Measurements from ENCODE around the gene PPP1R27.

Gene PPP1R27

GRCh38 chr17:81811705-81812570 lies 22.9 kb downstream of the PPP1R27 start:
- Histone ChIP-seq H3K79me2 (ENCODE audit: low read length) (no peaks in the 10 kb centered on the region), H3F3A (ENCODE audit: insufficient read depth, low read length) (peaks cover 3% of the 10 kb centered on the region; the same call in 1 of the 2 replicates), H3K9me2 (replicated peaks; ENCODE audit: insufficient read depth, low read length) (no peaks in the 10 kb centered on the region), H3K4me3 (ENCODE audit: low read length) (no peak overlapping the region), H3K27ac (ENCODE audit: low read length) (no peak overlapping the region), H3K9me3 (replicated peaks; ENCODE audit: insufficient read depth, low read length) (no peaks in the 10 kb centered on the region), H3K27me3 (replicated peaks; ENCODE audit: insufficient read depth, low read length) (peaks cover 76% of the 10 kb centered on the region), H4K20me1 (ENCODE audit: insufficient read depth, low read length) (no peaks in the 10 kb centered on the region), H3K4me1 (ENCODE audit: low read length) (peaks cover 8% of the 10 kb centered on the region), H3K36me3 (replicated peaks; ENCODE audit: insufficient read depth, low read length) (no peaks in the 10 kb centered on the region), H3K4me2 (ENCODE audit: low read depth, low read length) (no peak overlapping the region), H3K9ac (ENCODE audit: low read length) (no peak overlapping the region), H2AFZ (ENCODE audit: low read length) (no peak overlapping the region)
- no peak for DNase-seq
- TF ChIP-seq CTCF (IDR thresholded peaks at IDR 0.05; ENCODE audit: low read length) (no peak), EZH2 (optimal IDR thresholded peaks at IDR 0.05; ENCODE audit: low read depth, low read length) (no peak), EZH2phosphoT487 (IDR thresholded peaks at IDR 0.05; ENCODE audit: low read length) (no peak)

- Histone ChIP-seq H3K9ac (ENCODE audit: low read length) (no peak overlapping the region), H3K79me2 (ENCODE audit: low read length) (no peaks in the 10 kb centered on the region), H4K20me1 (ENCODE audit: insufficient read depth, low read length) (no peaks in the 10 kb centered on the region), H3K4me3 (ENCODE audit: low read length) (no peak overlapping the region), H3K9me2 (replicated peaks; ENCODE audit: insufficient read depth, low read length) (no peaks in the 10 kb centered on the region), H3K27me3 (replicated peaks; ENCODE audit: insufficient read depth, low read length) (peaks cover 81% of the 10 kb centered on the region), H3K4me1 (ENCODE audit: low read length) (peaks cover 6% of the 10 kb centered on the region), H3K27ac (ENCODE audit: low read length) (no peak overlapping the region), H3K36me3 (replicated peaks; ENCODE audit: insufficient read depth, low read length) (no peaks in the 10 kb centered on the region), H3K4me2 (ENCODE audit: low read depth, low read length) (no peak overlapping the region), H3K9me3 (replicated peaks; ENCODE audit: insufficient read depth, low read length) (no peaks in the 10 kb centered on the region), H2AFZ (ENCODE audit: low read length) (no peak overlapping the region), H3F3A (ENCODE audit: insufficient read depth, low read length) (peaks cover 3% of the 10 kb centered on the region; the same call in 1 of the 2 replicates)
- no peak for DNase-seq
- TF ChIP-seq EZH2 (optimal IDR thresholded peaks at IDR 0.05; ENCODE audit: low read depth, low read length) (no peak), CTCF (IDR thresholded peaks at IDR 0.05; ENCODE audit: low read length) (no peak), EZH2phosphoT487 (IDR thresholded peaks at IDR 0.05; ENCODE audit: low read length) (no peak)
These were observed 23.8 kb downstream of the PPP1R27 start for GRCh38 chr17:81810892-81811704.

- DNase-seq = no peak
- Histone ChIP-seq H3K9me2 (replicated peaks; ENCODE audit: insufficient read depth, low read length) (no peaks in the 10 kb centered on the region), H3K4me3 (ENCODE audit: low read length) (no peak overlapping the region), H3K27me3 (replicated peaks; ENCODE audit: insufficient read depth, low read length) (peaks cover 87% of the 10 kb centered on the region), H3K9me3 (replicated peaks; ENCODE audit: insufficient read depth, low read length) (no peaks in the 10 kb centered on the region), H3K27ac (ENCODE audit: low read length) (no peak overlapping the region), H3K4me1 (ENCODE audit: low read length) (peaks cover 2% of the 10 kb centered on the region), H2AFZ (ENCODE audit: low read length) (no peak overlapping the region), H3K36me3 (replicated peaks; ENCODE audit: insufficient read depth, low read length) (no peaks in the 10 kb centered on the region), H3K79me2 (ENCODE audit: low read length) (no peaks in the 10 kb centered on the region), H3K4me2 (ENCODE audit: low read depth, low read length) (no peak overlapping the region), H4K20me1 (ENCODE audit: insufficient read depth, low read length) (no peaks in the 10 kb centered on the region), H3F3A (ENCODE audit: insufficient read depth, low read length) (0 out of 2 replicates have a peak, but pooled peaks cover under 1% of the 10 kb centered on the region), H3K9ac (ENCODE audit: low read length) (no peak overlapping the region)
- TF ChIP-seq EZH2 (optimal IDR thresholded peaks at IDR 0.05; ENCODE audit: low read depth, low read length) = no peak
- TF ChIP-seq EZH2phosphoT487 (IDR thresholded peaks at IDR 0.05; ENCODE audit: low read length) = no peak
These were observed 24.4 kb downstream of the PPP1R27 start for GRCh38 chr17:81810476-81810875.
